Stimulated activated CD4-positive, alpha-beta T cell treated with anti-CD3 and anti-CD28 coated beads, TNF-alpha, amount 100 ng/mL, for 1 hour (primary cell): ENCODE results near the gene TOLLIP.

ENCODE experiments used
- DNase-seq, 3 donors: peaks; one replicate each; pipeline ENCODE4 v3.0.0-alpha.2; 2020; ENCODE audit warnings: low read depth in 3 of 3, low spot score in 1 of 3

The TOLLIP gene

DNA sequence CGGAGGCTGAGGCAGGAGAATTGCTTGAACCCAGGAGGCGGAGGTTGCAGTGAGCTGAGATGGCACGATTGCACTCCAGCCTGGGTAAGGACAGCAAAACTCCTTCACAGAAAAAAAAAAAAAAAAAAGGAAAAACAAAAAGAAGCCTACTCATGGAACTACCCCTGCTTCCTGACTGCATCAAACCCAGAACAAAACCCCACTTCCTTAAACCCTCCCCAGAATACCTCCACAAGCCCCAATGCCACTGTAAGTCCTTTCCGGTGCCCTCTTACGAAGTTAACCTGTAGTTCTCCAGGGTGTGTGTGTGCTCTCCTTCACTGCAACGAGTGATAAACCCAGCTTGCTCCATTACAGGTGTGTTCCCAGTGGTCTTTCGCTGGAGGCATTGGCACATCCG lies 8.6 kb upstream of the TOLLIP start:
- no peak for DNase-seq

- DNase-seq: no peak
These were observed 8.0 kb upstream of the TOLLIP start for GRCh38 chr11:1317432-1317831.

GRCh38 chr11:1310772-1311468 lies 1.5 kb upstream of the TOLLIP start:
- no peak for DNase-seq

DNA sequence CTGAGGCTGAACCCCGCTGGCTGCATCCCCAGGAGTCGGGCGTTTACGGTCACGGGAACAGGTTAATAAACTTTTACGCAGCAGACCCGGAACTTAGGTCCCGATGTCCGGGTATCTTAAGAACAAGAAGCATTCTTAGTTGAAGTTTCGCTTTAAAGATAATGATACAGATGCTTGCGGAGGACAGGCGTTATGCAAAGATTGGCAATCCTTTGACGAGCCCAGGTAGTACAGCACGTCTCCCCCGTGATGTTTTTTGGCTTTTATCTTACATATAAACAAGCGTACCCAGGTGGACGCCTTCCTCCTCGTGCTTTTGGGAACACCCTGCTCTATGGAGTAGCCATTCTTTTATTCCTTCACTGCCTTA lies 871 bp upstream of the TOLLIP start:
- DNase-seq: no peak

GRCh38 chr11:1308743-1309497 lies 512 bp downstream of the TOLLIP start:
- no peak for DNase-seq

DNA sequence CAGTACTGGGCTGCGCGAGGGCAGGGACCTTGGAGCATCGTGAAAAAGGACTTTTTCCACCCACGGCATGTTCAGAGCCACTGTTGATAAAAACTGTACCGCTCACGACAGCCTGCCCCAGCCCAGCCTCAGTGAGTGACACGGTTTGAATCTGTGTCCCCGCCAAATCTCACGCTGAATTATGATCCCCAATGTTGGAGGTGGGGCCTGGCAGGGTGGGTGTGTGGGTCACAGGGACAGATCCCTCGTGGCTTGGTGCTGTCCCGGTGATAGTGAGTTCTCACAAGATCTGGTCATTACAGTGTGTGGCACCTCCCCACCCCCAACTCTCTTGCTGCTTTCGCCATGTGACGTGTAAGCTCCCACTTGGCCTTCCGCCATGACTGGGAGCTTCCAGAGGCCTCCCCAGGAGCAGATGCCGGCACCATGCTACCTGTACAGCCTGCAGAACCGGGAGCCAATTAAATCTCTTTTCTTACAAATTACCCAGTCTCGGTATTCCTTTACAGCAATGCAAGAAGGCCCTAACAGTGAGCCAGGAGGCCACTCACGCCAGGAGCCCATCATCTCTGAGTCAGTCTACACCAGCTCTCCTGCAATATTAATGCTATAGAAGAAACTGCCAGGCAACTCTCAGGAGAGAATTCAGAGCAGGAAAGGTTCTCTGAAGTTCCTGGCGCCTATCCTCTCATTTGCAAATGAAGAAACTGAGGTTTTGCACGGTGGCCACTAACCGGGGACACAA lies 1.3 kb downstream of the TOLLIP start:
- no peak for DNase-seq

DNA sequence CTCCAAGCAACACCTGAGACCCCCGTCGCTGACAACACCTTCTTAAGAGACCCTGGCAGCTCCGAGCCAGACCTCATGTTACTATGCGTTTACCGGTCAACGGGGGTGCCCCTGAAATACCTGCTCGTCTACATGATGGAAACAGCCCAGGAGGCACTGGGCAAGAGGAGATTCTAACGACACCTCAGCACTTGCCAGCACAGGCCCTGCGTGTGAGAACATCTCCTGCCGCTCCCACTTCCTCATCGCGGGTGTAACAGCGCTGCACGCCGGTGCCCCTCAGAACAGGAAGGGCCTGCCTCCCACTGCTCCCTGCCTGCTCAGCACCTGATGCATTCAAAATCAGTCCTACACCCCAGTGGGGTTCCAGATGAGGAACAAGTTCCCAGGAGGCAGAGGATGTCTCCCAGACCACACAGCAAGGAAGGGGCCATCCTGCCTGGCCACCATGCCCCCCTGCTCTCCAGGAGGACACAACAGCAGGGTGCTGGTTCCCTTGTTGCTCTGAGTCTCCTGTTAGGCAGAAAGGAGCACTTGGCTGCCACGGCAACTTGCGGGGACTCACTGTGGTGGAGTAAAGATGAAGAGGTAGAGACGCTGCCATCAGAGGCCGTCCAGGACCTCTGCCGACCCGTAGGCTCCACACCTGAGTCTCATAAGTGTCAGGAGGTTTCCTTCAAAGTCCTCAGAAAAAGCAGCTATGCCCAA lies 2.1 kb downstream of the TOLLIP start:
- no peak for DNase-seq

DNA sequence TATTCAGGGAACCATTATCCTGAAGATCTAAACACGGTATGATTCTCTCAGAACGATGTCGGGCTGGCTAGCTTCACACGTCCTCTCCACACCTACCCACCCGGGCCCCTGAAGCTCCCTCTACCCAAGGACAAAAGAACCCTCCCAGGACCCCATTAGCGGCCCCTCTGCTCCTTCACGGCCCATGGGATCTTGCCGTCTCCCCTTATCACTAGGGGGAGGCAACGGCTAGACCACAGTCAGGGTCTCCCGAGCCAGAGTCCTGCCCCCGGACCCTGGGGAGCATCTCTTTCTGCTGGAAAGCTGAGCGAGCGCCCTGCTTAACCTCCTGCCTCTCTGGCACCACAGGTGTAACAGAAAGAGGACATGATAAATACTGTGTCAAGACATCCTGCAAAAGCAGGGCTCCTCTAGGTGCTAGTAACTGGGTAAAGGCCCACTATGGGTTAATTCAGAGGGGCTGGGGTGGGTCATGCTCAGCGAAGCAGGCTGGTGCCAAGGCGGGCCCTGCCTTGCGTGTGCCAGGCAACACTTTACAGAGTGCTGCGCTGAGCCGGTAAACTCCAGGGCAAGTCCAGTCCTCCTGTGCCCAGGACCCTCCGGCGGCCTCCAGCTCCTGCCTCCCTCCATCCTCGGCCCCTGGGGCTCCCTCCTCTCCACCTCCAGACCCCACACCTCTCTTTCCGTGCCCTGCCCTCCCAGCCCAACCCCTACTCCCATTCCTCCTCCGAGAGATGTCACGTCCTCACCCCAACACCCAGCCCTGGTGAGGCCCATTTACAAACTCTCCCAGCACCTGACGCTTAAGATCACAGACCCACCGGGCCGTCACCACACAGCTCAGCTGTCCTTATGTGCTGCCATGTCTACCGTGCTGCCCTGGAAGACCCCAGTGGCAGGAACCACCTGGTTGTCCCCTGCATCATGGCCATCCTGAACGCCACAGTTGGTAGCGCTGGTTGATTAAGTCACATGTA lies 3.0 kb downstream of the TOLLIP start:
- no peak for DNase-seq

DNA sequence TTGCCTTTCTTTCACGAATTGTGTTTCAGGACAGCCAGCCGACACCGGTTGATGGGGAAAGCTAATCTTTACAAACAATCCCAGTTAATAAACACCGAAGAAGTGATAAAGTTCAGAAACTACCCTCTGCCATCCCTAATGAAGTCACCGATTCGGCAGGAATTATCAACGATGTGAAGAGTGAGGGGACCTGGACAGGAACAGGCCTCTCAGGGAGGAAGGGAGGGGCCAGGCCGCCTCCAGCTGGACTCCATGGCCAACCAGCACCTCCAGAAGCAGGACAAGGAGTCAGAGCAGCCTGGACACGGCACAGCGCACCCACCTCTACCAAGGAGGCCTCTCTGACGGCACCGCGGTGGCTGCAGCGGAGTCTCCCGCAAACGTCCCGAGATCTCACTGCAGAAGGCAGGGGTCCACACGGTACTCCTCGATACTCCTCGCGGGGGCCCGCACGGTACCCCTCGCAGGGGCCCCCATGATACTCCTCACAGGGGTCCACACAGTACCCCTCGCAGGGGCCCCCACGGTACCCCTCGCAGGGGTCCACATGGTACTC lies 3.9 kb downstream of the TOLLIP start:
- no peak for DNase-seq

GRCh38 chr11:1305063-1305495 lies 4.4 kb downstream of the TOLLIP start:
- no peak for DNase-seq

DNA sequence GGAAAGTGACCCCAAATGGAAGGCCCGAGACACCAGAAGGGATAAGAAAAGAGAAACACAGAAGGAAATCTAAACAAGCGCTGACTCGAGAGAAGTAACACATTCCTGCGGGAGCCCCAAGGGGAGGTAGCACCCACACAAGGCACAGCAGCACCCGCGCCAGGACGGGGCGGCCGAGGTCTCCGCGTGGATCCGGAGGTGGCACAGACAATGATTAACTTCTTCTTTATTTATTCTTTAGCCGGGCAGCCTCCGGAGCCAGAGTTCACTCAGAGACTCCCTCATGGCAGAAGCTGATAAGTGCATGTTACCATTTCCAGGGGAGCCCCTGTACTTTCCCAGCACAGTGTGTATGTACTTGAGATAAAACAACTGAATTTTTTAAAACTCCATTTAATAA lies 5.1 kb downstream of the TOLLIP start:
- no peak for DNase-seq

DNA sequence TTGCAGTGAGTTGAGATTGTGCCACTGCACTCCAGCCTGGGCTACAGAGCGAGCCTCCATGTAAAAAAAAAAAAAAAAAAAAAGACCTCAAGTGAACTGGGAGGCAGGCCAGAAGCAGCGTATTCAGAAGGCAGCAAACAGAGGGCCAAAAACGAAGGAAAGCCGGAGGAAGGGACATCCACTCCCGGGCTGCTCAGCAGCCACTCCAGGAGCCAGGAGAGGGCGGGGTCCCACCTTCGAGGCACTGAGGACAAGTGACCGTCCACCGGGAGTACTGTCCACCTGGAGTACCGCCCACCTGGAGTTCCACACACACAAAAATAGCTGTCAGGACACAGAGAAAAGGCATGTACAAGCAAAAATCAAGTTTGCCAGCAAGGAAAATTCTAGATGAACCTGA lies 5.5 kb downstream of the TOLLIP start:
- no peak for DNase-seq

- DNase-seq: no peak
These were observed 6.2 kb downstream of the TOLLIP start for GRCh38 chr11:1303126-1303821.

DNA sequence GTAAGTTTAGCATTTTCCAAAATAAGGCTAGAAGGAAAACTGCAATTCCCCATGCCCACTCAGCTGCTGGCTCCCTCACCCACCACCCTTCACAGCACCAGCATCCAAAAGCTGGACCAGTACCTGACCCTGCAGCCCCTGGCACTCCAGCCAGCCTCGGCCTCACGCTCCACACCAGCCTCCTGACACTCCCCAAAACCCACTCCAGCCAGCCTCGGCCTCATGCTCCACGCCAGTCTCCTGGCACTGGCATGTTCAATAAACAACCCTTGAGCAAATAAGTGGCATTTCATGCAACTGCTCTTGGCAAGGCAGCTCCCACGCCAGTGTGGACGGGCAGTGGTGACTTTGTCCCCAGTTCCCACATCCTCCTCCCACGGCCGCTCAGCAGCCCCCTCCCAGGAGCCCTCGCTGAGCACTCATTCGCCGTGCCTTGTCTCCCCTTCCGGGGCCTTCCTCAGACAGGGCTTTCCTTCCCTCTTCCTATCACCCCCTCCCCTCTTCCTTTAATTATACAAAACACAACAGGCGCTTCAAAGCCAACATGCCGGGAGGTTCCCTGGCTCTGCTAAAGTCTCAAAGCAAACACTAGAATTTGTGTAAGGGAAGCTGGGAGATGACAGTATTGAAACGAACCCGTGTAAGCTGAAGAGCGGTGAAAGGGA lies 6.8 kb downstream of the TOLLIP start:
- DNase-seq: no peak

- DNase-seq: no peak
These were observed 7.4 kb downstream of the TOLLIP start for GRCh38 chr11:1302041-1302460.

DNA sequence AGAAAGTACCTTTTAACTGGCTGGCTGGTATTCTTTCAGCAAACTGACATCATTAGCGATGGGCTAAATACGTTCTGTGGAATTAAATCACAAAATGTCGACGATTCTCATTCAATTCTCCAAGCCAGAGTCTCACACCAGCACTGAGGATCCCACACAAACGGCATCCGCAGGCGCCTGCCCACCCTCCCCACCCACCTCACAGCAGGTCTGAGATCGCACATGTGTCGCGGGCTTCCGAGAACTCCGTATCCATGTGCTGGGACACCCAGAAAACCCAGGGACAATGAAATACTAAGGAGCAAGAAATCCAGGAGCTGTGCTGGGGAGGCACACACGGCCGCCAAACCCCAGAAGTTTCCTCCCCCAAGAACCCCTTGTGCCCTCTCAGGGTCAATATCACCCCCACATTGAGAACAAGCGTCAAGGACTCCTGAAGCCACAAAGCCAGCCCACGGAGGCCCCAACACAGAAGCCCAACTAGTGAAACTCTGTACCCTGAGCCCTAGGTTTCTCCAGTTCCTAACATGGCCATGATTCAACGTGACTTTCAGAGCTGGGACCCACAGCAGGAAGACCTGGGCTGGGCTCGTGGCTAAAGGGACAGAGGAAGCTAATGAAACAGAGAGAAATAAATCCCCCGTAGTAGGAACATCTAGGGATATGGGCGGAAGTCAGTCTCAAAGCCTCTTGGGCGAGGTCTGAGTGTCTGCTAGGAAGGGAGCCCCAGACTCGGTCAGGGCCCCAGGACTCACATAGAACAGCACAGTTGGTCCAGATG lies 8.0 kb downstream of the TOLLIP start:
- no peak for DNase-seq

GRCh38 chr11:1300569-1301187 lies 8.8 kb downstream of the TOLLIP start:
- no peak for DNase-seq

- no peak for DNase-seq
These were observed 9.3 kb downstream of the TOLLIP start for GRCh38 chr11:1300121-1300520.
